NK-92 (cell line): ENCODE data around the gene SRR.

Experiments used
- DNase-seq: peaks from one replicate; lab custom pipeline; 2025; ENCODE audit not compliant: unreplicated experiment; lab: John Stamatoyannopoulos, UW

The SRR gene

DNA sequence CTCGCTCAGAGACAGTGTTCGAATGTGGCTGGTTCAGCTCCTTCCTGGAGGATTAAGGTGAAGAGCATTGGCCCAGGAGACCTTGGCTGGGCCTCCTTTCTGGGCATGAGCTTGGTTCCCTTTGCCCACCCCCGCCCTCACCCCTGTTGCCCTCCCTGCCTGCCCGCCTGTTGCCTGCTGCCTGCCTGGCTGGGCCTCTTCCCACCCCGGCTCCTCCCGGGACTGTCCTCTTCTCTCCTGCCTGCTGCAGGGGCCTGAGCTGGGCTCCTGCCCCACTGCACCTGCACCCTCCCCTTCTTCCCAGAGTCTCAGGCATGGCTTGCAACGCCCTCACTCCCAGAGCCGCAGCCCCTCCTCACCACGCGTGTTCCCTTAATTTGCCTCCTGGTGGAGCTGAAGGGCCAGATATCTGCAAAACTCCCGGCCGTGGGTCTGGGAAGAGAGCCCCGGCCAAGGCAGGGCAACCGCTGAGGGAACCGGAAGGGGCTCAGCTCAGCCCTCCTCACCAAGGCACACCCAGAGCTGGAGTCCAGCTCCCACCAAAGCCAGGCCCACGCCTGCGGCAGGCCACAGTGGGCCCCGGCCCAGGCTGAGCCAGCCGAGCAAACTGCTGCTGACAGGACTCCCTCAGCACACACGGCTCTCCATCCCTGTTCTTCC, 65.9 kb downstream of the SRR start:
- DNase-seq = no peak

DNA sequence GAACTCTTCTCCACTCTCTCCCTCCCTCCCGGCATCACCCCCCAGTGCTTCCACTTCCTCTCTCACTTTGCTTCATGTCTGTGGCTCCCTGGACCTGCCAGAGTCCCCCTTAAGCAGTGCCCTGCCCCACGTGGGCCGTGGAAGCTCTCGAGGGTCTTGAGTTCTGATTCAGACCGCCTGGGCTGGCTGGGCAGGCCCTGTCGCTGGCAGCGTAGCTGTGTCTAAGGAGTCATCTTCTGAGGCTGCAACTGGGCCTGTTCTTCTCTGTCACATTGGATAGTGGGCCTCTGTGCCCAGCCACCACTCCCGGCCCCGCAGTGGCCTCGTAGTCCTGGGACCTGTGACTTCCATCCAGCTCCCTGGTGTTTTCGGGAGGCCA, 66.5 kb downstream of the SRR start:
- DNase-seq = no peak

- no peak for DNase-seq
Observed at GRCh38 chr17:2371183-2372130, 67.7 kb downstream of the SRR start.

- no peak for DNase-seq
Observed at GRCh38 chr17:2372180-2372579, 68.4 kb downstream of the SRR start.

GRCh38 chr17:2372681-2373080, 68.9 kb downstream of the SRR start:
- no peak for DNase-seq

DNA sequence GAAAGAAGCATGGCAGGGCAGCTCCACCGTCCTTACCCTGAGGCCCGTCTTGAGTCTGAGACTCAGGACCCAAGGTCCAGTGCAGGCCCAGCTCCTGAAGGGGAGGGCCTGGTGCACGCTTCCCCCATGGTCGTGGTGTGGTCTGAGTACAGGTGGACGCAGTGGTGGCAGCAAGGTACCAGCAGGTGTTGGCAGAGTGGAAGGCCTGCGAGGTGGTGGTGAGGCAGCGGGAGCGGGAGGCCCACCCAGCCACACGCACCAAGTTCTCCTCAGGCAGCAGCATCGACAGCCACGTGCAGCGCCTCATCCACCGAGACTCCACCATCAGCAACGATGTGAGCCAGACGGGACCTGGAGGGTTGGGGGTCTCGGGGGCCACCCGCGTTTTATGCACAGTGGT, 69.4 kb downstream of the SRR start:
- DNase-seq = no peak
